Measurements from ENCODE around the gene DPP6. TPM values are rescaled to one million over a fixed set of nuclear protein-coding genes. Genes with fewer than 3 reads are reported as not detected.

DPP6 gene
- total and polyA plus RNA-seq, 2 donors (not counting 1 experiment from before 2014, with no cell fraction given), result not detected

DNA sequence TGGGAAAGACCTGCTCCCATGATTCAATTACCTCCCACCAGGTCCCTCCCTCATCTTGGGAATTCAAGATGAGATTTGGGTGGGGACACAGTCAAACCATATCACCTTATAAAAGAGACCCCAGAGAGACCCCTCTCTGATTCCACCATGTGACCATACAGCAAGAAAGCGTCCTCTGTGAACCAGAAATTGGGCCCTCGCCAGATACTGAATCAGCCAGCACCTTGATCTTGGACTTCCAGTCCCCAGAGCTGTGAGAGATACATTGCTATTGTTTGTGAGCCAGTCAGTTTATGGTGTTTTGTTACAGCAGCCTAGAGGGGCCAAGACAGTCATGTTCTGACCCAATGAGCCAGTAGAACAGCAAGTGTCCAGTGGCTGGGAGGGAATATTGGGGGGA is 718.2 kb downstream of the DPP6 start:
- DNase-seq, result no peak
- CTCF ChIA-PET, result no interaction called here
- Histone ChIP-seq H3K27ac (ENCODE audit: low read length in 2 of 2) (no peak overlapping the region), H3K79me2 (ENCODE audit: control insufficient read depth, insufficient read depth, low read length) (no peaks in the 10 kb centered on the region), H2AFZ (ENCODE audit: insufficient read depth, low read depth, low read length, poor library complexity, severe bottlenecking) (no peak overlapping the region), H3K4me1 (ENCODE audit: control insufficient read depth in 2 of 2, insufficient read depth in 2 of 2, low read length in 2 of 2) (no peaks in the 10 kb centered on the region), H3K36me3 (replicated peaks in 1 of 2; ENCODE audit: control extremely low read depth in 1 of 2, control insufficient read depth in 1 of 2, extremely low read depth in 1 of 2, insufficient read depth in 2 of 2, low read length in 1 of 2) (no peaks in the 10 kb centered on the region), H3K4me2 (replicated peaks; ENCODE audit: low read depth, low read length, poor library complexity, severe bottlenecking) (no peak overlapping the region), H3K4me3 (ENCODE audit: control extremely low read depth in 1 of 5, extremely low read depth in 1 of 5, insufficient read depth in 1 of 5, low read depth in 2 of 5, low read length in 4 of 5) (no peak overlapping the region), H3K9ac (ENCODE audit: low read length) (no peak overlapping the region), H4K20me1 (ENCODE audit: control insufficient read depth, insufficient read depth, low read length, poor library complexity, severe bottlenecking) (no peaks in the 10 kb centered on the region), H3K9me3 (ENCODE audit: control extremely low read depth in 1 of 3, control insufficient read depth in 2 of 3, insufficient read depth in 1 of 3, low read length in 2 of 3) (peaks cover 0 to 8% (median 0%) of the 10 kb centered on the region in 3 donors), H3K27me3 (replicated peaks in 1 of 4; ENCODE audit: control extremely low read depth in 1 of 4, control insufficient read depth in 3 of 4, insufficient read depth in 4 of 4, low read length in 3 of 4) (no peaks in the 10 kb centered on the region)
- Mint-ChIP-seq H3K9me3 (ENCODE audit: insufficient read depth) (no peaks in the 10 kb centered on the region), H3K27ac (no peak overlapping the region), H3K27me3 (no peaks in the 10 kb centered on the region), H3K4me3 (no peak overlapping the region), H3K4me1 (no peaks in the 10 kb centered on the region)
- intact Hi-C loops (cut with micrococcal nuclease), result no loop called here
- no peak for ATAC-seq (ENCODE audit: low read depth)
- TF ChIP-seq, protein P1, sequence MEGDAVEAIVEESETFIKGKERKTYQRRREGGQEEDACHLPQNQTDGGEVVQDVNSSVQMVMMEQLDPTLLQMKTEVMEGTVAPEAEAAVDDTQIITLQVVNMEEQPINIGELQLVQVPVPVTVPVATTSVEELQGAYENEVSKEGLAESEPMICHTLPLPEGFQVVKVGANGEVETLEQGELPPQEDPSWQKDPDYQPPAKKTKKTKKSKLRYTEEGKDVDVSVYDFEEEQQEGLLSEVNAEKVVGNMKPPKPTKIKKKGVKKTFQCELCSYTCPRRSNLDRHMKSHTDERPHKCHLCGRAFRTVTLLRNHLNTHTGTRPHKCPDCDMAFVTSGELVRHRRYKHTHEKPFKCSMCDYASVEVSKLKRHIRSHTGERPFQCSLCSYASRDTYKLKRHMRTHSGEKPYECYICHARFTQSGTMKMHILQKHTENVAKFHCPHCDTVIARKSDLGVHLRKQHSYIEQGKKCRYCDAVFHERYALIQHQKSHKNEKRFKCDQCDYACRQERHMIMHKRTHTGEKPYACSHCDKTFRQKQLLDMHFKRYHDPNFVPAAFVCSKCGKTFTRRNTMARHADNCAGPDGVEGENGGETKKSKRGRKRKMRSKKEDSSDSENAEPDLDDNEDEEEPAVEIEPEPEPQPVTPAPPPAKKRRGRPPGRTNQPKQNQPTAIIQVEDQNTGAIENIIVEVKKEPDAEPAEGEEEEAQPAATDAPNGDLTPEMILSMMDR (IDR thresholded peaks at IDR 0.05), result no peak
- TF ChIP-seq EZH2 (IDR thresholded peaks at IDR 0.05; ENCODE audit: borderline replicate concordance, insufficient read depth, low read depth, low read length, poor library complexity, severe bottlenecking), result no peak
- POLR2A ChIA-PET, result no interaction called here
- 69% methylated on average over 2 of the region's 2 CpGs for WGBS (ENCODE audit: insufficient coverage)

DNA sequence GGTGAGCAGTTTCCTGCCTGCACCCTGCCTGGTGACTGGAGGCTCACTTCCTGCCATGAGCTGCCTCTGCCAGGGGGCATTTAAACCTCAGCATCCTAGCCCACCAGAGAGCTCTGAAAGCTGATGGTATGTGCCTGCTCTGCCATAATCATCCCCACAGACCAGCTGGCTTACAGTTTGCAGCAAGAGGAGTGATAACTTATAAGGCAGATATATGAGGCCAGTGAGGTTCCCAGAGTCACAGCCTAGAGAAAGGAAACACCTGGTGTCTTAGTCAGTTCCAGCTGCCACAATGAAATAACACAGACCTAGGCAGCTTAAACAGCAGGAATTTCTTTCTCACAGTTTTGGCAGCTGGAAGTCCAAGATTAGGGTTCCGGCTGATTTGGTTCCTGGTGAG is 718.8 kb downstream of the DPP6 start:
- H4K20me1 ChIP-seq (ENCODE audit: control insufficient read depth, insufficient read depth, low read length, poor library complexity, severe bottlenecking), result no peaks in the 10 kb centered on the region
- H2AFZ ChIP-seq (ENCODE audit: insufficient read depth, low read depth, low read length, poor library complexity, severe bottlenecking), result no peak overlapping the region
- DNase-seq, result no peak
- WGBS (ENCODE audit: insufficient coverage), result 100% methylated on average over 1 of the region's 1 CpG
- Mint-ChIP-seq H3K9me3 (ENCODE audit: insufficient read depth) (no peaks in the 10 kb centered on the region), H3K4me3 (no peak overlapping the region), H3K4me1 (no peaks in the 10 kb centered on the region), H3K27ac (no peak overlapping the region), H3K27me3 (no peaks in the 10 kb centered on the region)
- ATAC-seq (ENCODE audit: low read depth), result no peak
- H3K4me1 ChIP-seq (ENCODE audit: control insufficient read depth in 2 of 2, insufficient read depth in 2 of 2, low read length in 2 of 2), result no peaks in the 10 kb centered on the region
- H3K27me3 ChIP-seq (replicated peaks in 1 of 4; ENCODE audit: control extremely low read depth in 1 of 4, control insufficient read depth in 3 of 4, insufficient read depth in 4 of 4, low read length in 3 of 4), result no peaks in the 10 kb centered on the region
- H3K9me3 ChIP-seq (ENCODE audit: control extremely low read depth in 1 of 3, control insufficient read depth in 2 of 3, insufficient read depth in 1 of 3, low read length in 2 of 3), result peaks cover 0 to 12% (median 0%) of the 10 kb centered on the region in 3 donors
- H3K4me3 ChIP-seq (ENCODE audit: control extremely low read depth in 1 of 5, extremely low read depth in 1 of 5, insufficient read depth in 1 of 5, low read depth in 2 of 5, low read length in 4 of 5), result no peak overlapping the region
- intact Hi-C loops (cut with micrococcal nuclease), result no loop called here
- H3K4me2 ChIP-seq (replicated peaks; ENCODE audit: low read depth, low read length, poor library complexity, severe bottlenecking), result no peak overlapping the region
- H3K9ac ChIP-seq (ENCODE audit: low read length), result no peak overlapping the region
- H3K36me3 ChIP-seq (replicated peaks in 1 of 2; ENCODE audit: control extremely low read depth in 1 of 2, control insufficient read depth in 1 of 2, extremely low read depth in 1 of 2, insufficient read depth in 2 of 2, low read length in 1 of 2), result no peaks in the 10 kb centered on the region
- POLR2A ChIA-PET, result no interaction called here
- no peak for TF ChIP-seq EZH2 (IDR thresholded peaks at IDR 0.05; ENCODE audit: borderline replicate concordance, insufficient read depth, low read depth, low read length, poor library complexity, severe bottlenecking)
- TF ChIP-seq, protein P1 (IDR thresholded peaks at IDR 0.05), result no peak
- no peak overlapping the region for H3K27ac ChIP-seq (ENCODE audit: low read length in 2 of 2)
- no peaks in the 10 kb centered on the region for H3K79me2 ChIP-seq (ENCODE audit: control insufficient read depth, insufficient read depth, low read length)
- CTCF ChIA-PET, result no interaction called here

Measured in B cell (primary cell).